K562 (cell line): ENCODE measurements around the gene TBXAS1. TPM values are rescaled to one million over a fixed set of nuclear protein-coding genes. Genes with fewer than 3 reads are reported as not detected.
A peak's percentile ranks its signal among the peaks of the same experiment; 100 is the strongest.

Source experiments
- ARID1B ChIP-seq: fragments of 450-650 bp; IDR thresholded peaks from 2 replicates; pipeline ENCODE4 v1.6.1; 2016; ENCODE audit warnings: antibody characterized with exemption, mild to moderate bottlenecking, inconsistent platforms
- CBFA2T2 ChIP-seq: fragments of 450-650 bp; conservative IDR thresholded peaks from 2 replicates; pipeline ENCODE4 v1.6.1; 2017; ENCODE audit warnings: mild to moderate bottlenecking
- CREB3 ChIP-seq: fragments of 450-650 bp; conservative IDR thresholded peaks from 2 replicates; pipeline ENCODE4 v1.6.1; 2016; ENCODE audit warnings: missing genetic modification characterization, low read depth, mild to moderate bottlenecking, missing compliant biosample characterization, moderate library complexity
- E2F3 ChIP-seq: fragments of 250-450 bp; sonication (Bioruptor Pico); IDR thresholded peaks from 2 replicates; pipeline ENCODE4 v1.4.0; 2020; ENCODE audit warnings: mild to moderate bottlenecking
- FOXK2 ChIP-seq, 2 experiments: fragments of 450-650 bp; IDR thresholded peaks in 1 of 2; conservative IDR thresholded peaks in 1 of 2; 2 replicates each; pipeline ENCODE4 v1.6.1; 2016; ENCODE audit warnings: low read depth in 2 of 2, mild to moderate bottlenecking in 1 of 2
- HNRNPL ChIP-seq: fragments of 200-400 bp; formaldehyde crosslinking; IDR thresholded peaks from 2 replicates; pipeline ENCODE4 v1.6.1; 2017; ENCODE audit warnings: low read depth, mild to moderate bottlenecking, low read length
- L3MBTL2 ChIP-seq: fragments of 450-650 bp; IDR thresholded peaks from 2 replicates; pipeline ENCODE4 v1.6.1; 2016; ENCODE audit warnings: mild to moderate bottlenecking, moderate library complexity
- LCOR ChIP-seq: sonication (generic); formaldehyde crosslinking; IDR thresholded peaks from 2 replicates; pipeline ENCODE4 v1.8.0; 2022; ENCODE audit warnings: mild to moderate bottlenecking, missing genetic modification reagents
- MCM7 ChIP-seq, 2 experiments: fragments of 450-650 bp; IDR thresholded peaks; 2 replicates each; pipeline ENCODE4 v1.6.1; 2016 to 2018
- NR2C1 ChIP-seq, 2 experiments: fragments of 450-650 bp; IDR thresholded peaks; 2 replicates each; pipeline ENCODE4 v1.6.1; 2017; ENCODE audit warnings: mild to moderate bottlenecking in 2 of 2, antibody characterized with exemption in 1 of 2, inconsistent platforms in 1 of 2, missing compliant biosample characterization in 1 of 2, missing genetic modification characterization in 1 of 2
- PATZ1 ChIP-seq: fragments of 250-450 bp; sonication (Bioruptor Pico); IDR thresholded peaks from 2 replicates; pipeline ENCODE4 v1.5.0; 2020; ENCODE audit warnings: mild to moderate bottlenecking, borderline replicate concordance
- RBM17 ChIP-seq: fragments of 200-400 bp; formaldehyde crosslinking; IDR thresholded peaks from 2 replicates; pipeline ENCODE4 v1.6.1; 2017; ENCODE audit warnings: low read depth, mild to moderate bottlenecking, low read length, borderline replicate concordance
- RBM34 ChIP-seq: fragments of 200-400 bp; formaldehyde crosslinking; IDR thresholded peaks from 2 replicates; pipeline ENCODE4 v1.6.1; 2018; ENCODE audit warnings: low read length, borderline replicate concordance; ENCODE audit not compliant: insufficient read depth
- SRSF9 ChIP-seq: fragments of 200-400 bp; formaldehyde crosslinking; IDR thresholded peaks from 2 replicates; pipeline ENCODE4 v1.6.1; 2017; ENCODE audit warnings: low read depth, low read length, borderline replicate concordance
- SUPT5H ChIP-seq: fragments of 450-650 bp; IDR thresholded peaks from 2 replicates; pipeline ENCODE4 v1.6.1; 2016
- TCF3 ChIP-seq: sonication (generic); formaldehyde crosslinking; IDR thresholded peaks from 2 replicates; pipeline ENCODE4 v1.4.0; 2020; ENCODE audit warnings: mild to moderate bottlenecking, missing genetic modification reagents
- THRB ChIP-seq: fragments of 450-650 bp; formaldehyde crosslinking; conservative IDR thresholded peaks from 2 replicates; pipeline ENCODE4 v1.4.0; 2022; ENCODE audit warnings: mild to moderate bottlenecking, missing genetic modification characterization
- XRCC4 ChIP-seq: IDR thresholded peaks from one replicate; pipeline ENCODE4 v1.6.1; 2011; ENCODE audit not compliant: insufficient read depth, insufficient read length; ENCODE audit errors: extremely low read depth
- ZBTB1 ChIP-seq: sonication (generic); formaldehyde crosslinking; IDR thresholded peaks from 2 replicates; pipeline ENCODE4 v1.8.1; 2023; ENCODE audit warnings: missing genetic modification reagents, low read depth, mild to moderate bottlenecking, borderline replicate concordance
- ZKSCAN1 ChIP-seq: fragments of 150-350 bp; IDR thresholded peaks from 2 replicates; pipeline ENCODE4 v1.6.1; 2016; ENCODE audit warnings: low read depth, low read length
- ZNF165 ChIP-seq: fragments of 250-450 bp; sonication (Bioruptor Pico); IDR thresholded peaks from 2 replicates; pipeline ENCODE4 v1.4.0; 2020; ENCODE audit warnings: borderline replicate concordance
- ZNF24 ChIP-seq: fragments of 450-650 bp; IDR thresholded peaks from 2 replicates; pipeline ENCODE4 v1.6.1; 2016
- ZNF395 ChIP-seq: fragments of 200-800 bp; sonication (Bioruptor generic); IDR thresholded peaks from 2 replicates; pipeline ENCODE4 v1.6.1; 2017; ENCODE audit warnings: missing genetic modification characterization, missing compliant biosample characterization
- ZNF551 ChIP-seq: fragments of 250-450 bp; sonication (Bioruptor Pico); IDR thresholded peaks from 2 replicates; pipeline ENCODE4 v1.5.0; 2021; ENCODE audit warnings: mild to moderate bottlenecking, moderate library complexity
- ZNF75A ChIP-seq: fragments of 450-650 bp; formaldehyde crosslinking; IDR thresholded peaks from 2 replicates; pipeline ENCODE4 v1.4.0; 2020; ENCODE audit warnings: mild to moderate bottlenecking
- ZNF766 ChIP-seq: fragments of 200-800 bp; sonication (Bioruptor generic); conservative IDR thresholded peaks from 2 replicates; pipeline ENCODE4 v1.6.1; 2016; ENCODE audit warnings: missing genetic modification characterization, missing compliant biosample characterization
- polyA plus RNA-seq, 8 experiments: library from polyadenylated mRNA; depleted of rRNA in 4 of 8; stranded (reverse) in 5 of 8; unstranded in 3 of 8; fragments of >200 nt; fragmentation: Nextera tagmentation in 2 of 8; fragmentation: Illumina TruSeq in 1 of 8; extraction: Ambion mirVana in 2 of 8; extraction: Trizol in 1 of 8; gene quantifications; 2 replicates each; pipeline versions ENCODE4 v1.2.1 to v1.2.3, GENCODE V29; 2011 to 2014; ENCODE audit warnings: inconsistent platforms in 1 of 8, missing spikeins in 1 of 8
- total RNA-seq, 7 experiments: library from RNA; depleted of rRNA in 6 of 7; stranded (reverse); fragments of >200 nt in 6 of 7; fragmentation: Illumina TruSeq in 2 of 7; extraction: Trizol in 2 of 7; gene quantifications; 2 replicates each; pipeline versions ENCODE4 v1.2.1 to v1.2.3, GENCODE V29; 2011 to 2021; ENCODE audit warnings: low replicate concordance in 1 of 7

Gene TBXAS1
- total and polyA plus RNA-seq, 9 of the 15 experiments (the other 6 are each of a cell fraction or from before 2014, with no cell fraction given), result 1.1 to 8.3 (median 1.9) TPM

- peak; percentile 76 for TF ChIP-seq L3MBTL2
- TF ChIP-seq ARID1B, result peak; percentile 71
- peak; percentile 70 for TF ChIP-seq CBFA2T2
- TF ChIP-seq FOXK2 (conservative IDR thresholded peaks at IDR 0.05 in 1 of 2, IDR thresholded peaks at IDR 0.05 in 1 of 2; ENCODE audit: low read depth in 2 of 2), result no peak
- TF ChIP-seq ZNF395 (CRISPR knock-in tag), result peak; percentile 51; the same call in 1 of the 2 replicates
- no peak for TF ChIP-seq RBM34
- no peak for TF ChIP-seq SUPT5H
- 0 out of 2 replicates have a peak, but pooled peaks have one; percentile 15 for TF ChIP-seq ZNF75A
- no peak for TF ChIP-seq RBM17
- TF ChIP-seq ZKSCAN1, result no peak
- no peak for TF ChIP-seq XRCC4
- no peak for TF ChIP-seq E2F3 (CRISPR knock-in tag)
- TF ChIP-seq NR2C1 (IDR thresholded peaks at IDR 0.05), result no peak
- 0 out of 2 replicates have a peak, but pooled peaks have one; percentile 40 for TF ChIP-seq NR2C1 (tag; IDR thresholded peaks at IDR 0.05)
- TF ChIP-seq ZNF24, result no peak
- TF ChIP-seq HNRNPL, result no peak
- TF ChIP-seq TCF3 (CRISPR knock-in tag), result peak; percentile 64
- TF ChIP-seq SRSF9, result no peak
- peak; percentile 59; the same call in 1 of the 2 replicates for TF ChIP-seq LCOR (CRISPR knock-in tag)
- TF ChIP-seq ZNF551 (CRISPR knock-in tag), result no peak
- no peak for TF ChIP-seq PATZ1 (CRISPR knock-in tag)
- no peak for TF ChIP-seq MCM7 (IDR thresholded peaks at IDR 0.05)
- TF ChIP-seq ZNF766, result peak; percentile 63; the same call in 1 of the 2 replicates
- no peak for TF ChIP-seq THRB
- no peak for TF ChIP-seq ZBTB1
- peak; percentile 49 for TF ChIP-seq CREB3 (tag)
- TF ChIP-seq ZNF165 (CRISPR knock-in tag), result no peak
Measured at GRCh38 chr7:139918480-139918879, 89.4 kb downstream of the TBXAS1 start (continued).
